SU-DHL-6 (cell line): ENCODE results near the gene PAQR4.

ENCODE experiments used
- EZH2phosphoT487 ChIP-seq: fragments of 200-600 bp; sonication (generic), shearing (Covaris generic); conservative IDR thresholded peaks from 2 replicates; pipeline ENCODE4 v1.6.1; 2018; ENCODE audit warnings: mild to moderate bottlenecking, antibody characterized with exemption, low read length, moderate library complexity, mixed read lengths
- TF ChIP-seq, protein P1 (sequence below): fragments of 200-600 bp; sonication (generic); IDR thresholded peaks from one replicate; pipeline ENCODE4 v1.5.1; 2017; ENCODE audit warnings: antibody characterized with exemption, mild to moderate bottlenecking, low read length, moderate library complexity; ENCODE audit not compliant: insufficient read depth, poor library complexity, severe bottlenecking

- TF ChIP-seq, protein P1, sequence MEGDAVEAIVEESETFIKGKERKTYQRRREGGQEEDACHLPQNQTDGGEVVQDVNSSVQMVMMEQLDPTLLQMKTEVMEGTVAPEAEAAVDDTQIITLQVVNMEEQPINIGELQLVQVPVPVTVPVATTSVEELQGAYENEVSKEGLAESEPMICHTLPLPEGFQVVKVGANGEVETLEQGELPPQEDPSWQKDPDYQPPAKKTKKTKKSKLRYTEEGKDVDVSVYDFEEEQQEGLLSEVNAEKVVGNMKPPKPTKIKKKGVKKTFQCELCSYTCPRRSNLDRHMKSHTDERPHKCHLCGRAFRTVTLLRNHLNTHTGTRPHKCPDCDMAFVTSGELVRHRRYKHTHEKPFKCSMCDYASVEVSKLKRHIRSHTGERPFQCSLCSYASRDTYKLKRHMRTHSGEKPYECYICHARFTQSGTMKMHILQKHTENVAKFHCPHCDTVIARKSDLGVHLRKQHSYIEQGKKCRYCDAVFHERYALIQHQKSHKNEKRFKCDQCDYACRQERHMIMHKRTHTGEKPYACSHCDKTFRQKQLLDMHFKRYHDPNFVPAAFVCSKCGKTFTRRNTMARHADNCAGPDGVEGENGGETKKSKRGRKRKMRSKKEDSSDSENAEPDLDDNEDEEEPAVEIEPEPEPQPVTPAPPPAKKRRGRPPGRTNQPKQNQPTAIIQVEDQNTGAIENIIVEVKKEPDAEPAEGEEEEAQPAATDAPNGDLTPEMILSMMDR = no peak
- TF ChIP-seq EZH2phosphoT487 = no peak
These were observed 34.7 kb upstream of the PAQR4 start for GRCh38 chr16:2934450-2934849.
